A549 (cell line): ENCODE measurements around the gene ELOVL5.

ENCODE experiments used
- CEBPB ChIP-seq, 2 experiments: fragments of >200 bp in 1 of 2; sonication (Bioruptor Twin) in 1 of 2; formaldehyde crosslinking in 1 of 2; IDR thresholded peaks; 2 replicates each; pipeline ENCODE4 v1.6.1; 2012 to 2016
- CHD4 ChIP-seq: fragments of 200-600 bp; sonication (generic); IDR thresholded peaks from 2 replicates; pipeline ENCODE4 v1.6.1; 2016; ENCODE audit warnings: antibody characterized with exemption, mild to moderate bottlenecking, borderline replicate concordance
- CTCF ChIP-seq: fragments of >200 bp; sonication (Bioruptor Twin); formaldehyde crosslinking; IDR thresholded peaks from 3 replicates; pipeline ENCODE4 v1.5.1; 2016
- JUN ChIP-seq, 2 experiments: fragments of >200 bp; sonication (Bioruptor Twin); formaldehyde crosslinking; IDR thresholded peaks; 2 replicates in 1 of 2; 3 replicates in 1 of 2; pipeline ENCODE4 v1.6.1; 2016 to 2017
- MAX ChIP-seq: IDR thresholded peaks from 2 replicates; pipeline ENCODE4 v1.6.1; 2012
- POLR2A ChIP-seq: IDR thresholded peaks from 2 replicates; pipeline ENCODE4 v1.6.1; 2012; ENCODE audit warnings: mild to moderate bottlenecking, low read length
- POLR2AphosphoS2 ChIP-seq: conservative IDR thresholded peaks from 2 replicates; pipeline ENCODE4 v1.6.1; 2012; ENCODE audit warnings: low read length, improper control_type of control experiment, inconsistent platforms
- RAD21 ChIP-seq, 2 experiments: fragments of >200 bp in 1 of 2; sonication (Bioruptor Twin) in 1 of 2; formaldehyde crosslinking in 1 of 2; IDR thresholded peaks in 1 of 2; conservative IDR thresholded peaks in 1 of 2; 2 replicates in 1 of 2; 3 replicates in 1 of 2; pipeline ENCODE4 v1.6.1; 2012 to 2018; ENCODE audit warnings: inconsistent platforms in 1 of 2
- RCOR1 ChIP-seq: fragments of 150-350 bp; IDR thresholded peaks from 2 replicates; pipeline ENCODE4 v1.6.1; 2014; ENCODE audit warnings: antibody characterized with exemption, low read length, low read depth
- ZFP36 ChIP-seq: fragments of 450-650 bp; IDR thresholded peaks from 2 replicates; pipeline ENCODE4 v1.6.1; 2014; ENCODE audit warnings: borderline replicate concordance; ENCODE audit not compliant: partially characterized antibody
- TF ChIP-seq, protein P1 (sequence below): fragments of 450-650 bp; IDR thresholded peaks from 2 replicates; pipeline ENCODE4 v1.6.1; 2014; ENCODE audit warnings: antibody characterized with exemption
- TF ChIP-seq, protein P2 (sequence below): fragments of 200-600 bp; sonication (generic); IDR thresholded peaks from 2 replicates; pipeline ENCODE4 v1.6.1; 2016; ENCODE audit warnings: antibody characterized with exemption, mild to moderate bottlenecking, moderate library complexity

GRCh38 chr6:53244399-53244931, 104.3 kb downstream of the ELOVL5 start:
- TF ChIP-seq CTCF (no peak), JUN (IDR thresholded peaks at IDR 0.05) (no peak), RAD21 (conservative IDR thresholded peaks at IDR 0.05 in 1 of 2, IDR thresholded peaks at IDR 0.05 in 1 of 2) (no peak), CHD4 (no peak), POLR2AphosphoS2 (no peak), RCOR1 (no peak), POLR2A (no peak), ZFP36 (no peak), MAX (no peak), CEBPB (IDR thresholded peaks at IDR 0.05) (no peak)
- TF ChIP-seq, protein P1, sequence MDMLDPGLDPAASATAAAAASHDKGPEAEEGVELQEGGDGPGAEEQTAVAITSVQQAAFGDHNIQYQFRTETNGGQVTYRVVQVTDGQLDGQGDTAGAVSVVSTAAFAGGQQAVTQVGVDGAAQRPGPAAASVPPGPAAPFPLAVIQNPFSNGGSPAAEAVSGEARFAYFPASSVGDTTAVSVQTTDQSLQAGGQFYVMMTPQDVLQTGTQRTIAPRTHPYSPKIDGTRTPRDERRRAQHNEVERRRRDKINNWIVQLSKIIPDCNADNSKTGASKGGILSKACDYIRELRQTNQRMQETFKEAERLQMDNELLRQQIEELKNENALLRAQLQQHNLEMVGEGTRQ, result no peak
- TF ChIP-seq, protein P2, sequence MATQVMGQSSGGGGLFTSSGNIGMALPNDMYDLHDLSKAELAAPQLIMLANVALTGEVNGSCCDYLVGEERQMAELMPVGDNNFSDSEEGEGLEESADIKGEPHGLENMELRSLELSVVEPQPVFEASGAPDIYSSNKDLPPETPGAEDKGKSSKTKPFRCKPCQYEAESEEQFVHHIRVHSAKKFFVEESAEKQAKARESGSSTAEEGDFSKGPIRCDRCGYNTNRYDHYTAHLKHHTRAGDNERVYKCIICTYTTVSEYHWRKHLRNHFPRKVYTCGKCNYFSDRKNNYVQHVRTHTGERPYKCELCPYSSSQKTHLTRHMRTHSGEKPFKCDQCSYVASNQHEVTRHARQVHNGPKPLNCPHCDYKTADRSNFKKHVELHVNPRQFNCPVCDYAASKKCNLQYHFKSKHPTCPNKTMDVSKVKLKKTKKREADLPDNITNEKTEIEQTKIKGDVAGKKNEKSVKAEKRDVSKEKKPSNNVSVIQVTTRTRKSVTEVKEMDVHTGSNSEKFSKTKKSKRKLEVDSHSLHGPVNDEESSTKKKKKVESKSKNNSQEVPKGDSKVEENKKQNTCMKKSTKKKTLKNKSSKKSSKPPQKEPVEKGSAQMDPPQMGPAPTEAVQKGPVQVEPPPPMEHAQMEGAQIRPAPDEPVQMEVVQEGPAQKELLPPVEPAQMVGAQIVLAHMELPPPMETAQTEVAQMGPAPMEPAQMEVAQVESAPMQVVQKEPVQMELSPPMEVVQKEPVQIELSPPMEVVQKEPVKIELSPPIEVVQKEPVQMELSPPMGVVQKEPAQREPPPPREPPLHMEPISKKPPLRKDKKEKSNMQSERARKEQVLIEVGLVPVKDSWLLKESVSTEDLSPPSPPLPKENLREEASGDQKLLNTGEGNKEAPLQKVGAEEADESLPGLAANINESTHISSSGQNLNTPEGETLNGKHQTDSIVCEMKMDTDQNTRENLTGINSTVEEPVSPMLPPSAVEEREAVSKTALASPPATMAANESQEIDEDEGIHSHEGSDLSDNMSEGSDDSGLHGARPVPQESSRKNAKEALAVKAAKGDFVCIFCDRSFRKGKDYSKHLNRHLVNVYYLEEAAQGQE, result no peak
